Measurements from ENCODE around the gene FBXL4.

DNA sequence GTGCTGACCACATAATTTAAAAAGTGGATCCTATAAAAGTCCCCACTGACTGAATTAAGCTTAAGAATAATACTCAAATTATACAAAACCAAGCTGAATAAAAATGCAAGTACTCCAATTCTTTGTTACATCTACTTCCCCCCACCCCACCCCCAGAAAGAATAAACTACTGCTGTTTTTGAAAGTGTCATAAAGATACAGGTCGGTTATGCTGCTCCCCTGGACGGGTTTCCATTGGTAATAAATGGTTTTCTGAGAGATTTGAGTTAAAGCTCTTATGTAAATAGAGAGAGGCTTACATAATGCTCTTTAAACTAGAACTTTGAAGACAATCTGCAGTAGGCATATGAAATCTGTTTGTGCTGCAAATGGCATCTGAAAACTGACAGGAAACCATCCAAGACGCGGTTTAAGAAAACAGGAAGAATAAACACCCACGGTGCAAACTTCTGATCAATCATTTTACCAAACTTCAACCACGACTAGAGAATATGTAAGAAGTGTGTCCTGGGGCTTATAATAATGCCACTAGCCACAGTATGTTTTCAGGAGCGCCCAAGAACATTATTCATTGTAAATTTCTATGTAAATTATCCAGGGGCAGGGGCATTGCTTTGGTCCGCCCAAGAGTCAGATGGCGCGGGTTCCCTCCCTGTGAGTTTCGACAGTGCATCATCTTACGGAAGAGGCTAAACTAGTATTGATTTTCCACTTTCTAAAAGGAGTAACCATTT is 124.2 kb downstream of the FBXL4 start:
- TF ChIP-seq, protein P1, sequence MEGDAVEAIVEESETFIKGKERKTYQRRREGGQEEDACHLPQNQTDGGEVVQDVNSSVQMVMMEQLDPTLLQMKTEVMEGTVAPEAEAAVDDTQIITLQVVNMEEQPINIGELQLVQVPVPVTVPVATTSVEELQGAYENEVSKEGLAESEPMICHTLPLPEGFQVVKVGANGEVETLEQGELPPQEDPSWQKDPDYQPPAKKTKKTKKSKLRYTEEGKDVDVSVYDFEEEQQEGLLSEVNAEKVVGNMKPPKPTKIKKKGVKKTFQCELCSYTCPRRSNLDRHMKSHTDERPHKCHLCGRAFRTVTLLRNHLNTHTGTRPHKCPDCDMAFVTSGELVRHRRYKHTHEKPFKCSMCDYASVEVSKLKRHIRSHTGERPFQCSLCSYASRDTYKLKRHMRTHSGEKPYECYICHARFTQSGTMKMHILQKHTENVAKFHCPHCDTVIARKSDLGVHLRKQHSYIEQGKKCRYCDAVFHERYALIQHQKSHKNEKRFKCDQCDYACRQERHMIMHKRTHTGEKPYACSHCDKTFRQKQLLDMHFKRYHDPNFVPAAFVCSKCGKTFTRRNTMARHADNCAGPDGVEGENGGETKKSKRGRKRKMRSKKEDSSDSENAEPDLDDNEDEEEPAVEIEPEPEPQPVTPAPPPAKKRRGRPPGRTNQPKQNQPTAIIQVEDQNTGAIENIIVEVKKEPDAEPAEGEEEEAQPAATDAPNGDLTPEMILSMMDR (IDR thresholded peaks at IDR 0.05), result no peak
- TF ChIP-seq POLR2A (IDR thresholded peaks at IDR 0.05), result no peak
